ENCODE measurements around the gene MRPS35.

GRCh38 chr12:27689558-27690180 lies 21.0 kb upstream of the MRPS35 start:
- TF ChIP-seq CTCF (IDR thresholded peaks at IDR 0.05) (no peak), POLR2AphosphoS5 (IDR thresholded peaks at IDR 0.05) (no peak), POLR2A (IDR thresholded peaks at IDR 0.05) (no peak)

Measured in prostate gland (tissue), 2 donors.